Epithelial cell of esophagus (primary cell): ENCODE results near the gene TMEM163.

Experiments used
- DNase-seq: peaks from one replicate; pipeline ENCODE4 v3.0.0; 2010; ENCODE audit warnings: low read depth
- H3K4me3 ChIP-seq: 2 replicates; pipeline ENCODE4 v1.5.1; 2011; ENCODE audit warnings: mild to moderate bottlenecking, low read length, control low read depth
- CTCF ChIP-seq: IDR thresholded peaks from 2 replicates; pipeline ENCODE4 v1.5.1; 2011; ENCODE audit warnings: low read depth, mild to moderate bottlenecking, low read length, control low read depth, inconsistent platforms; ENCODE audit not compliant: insufficient read depth; ENCODE audit errors: missing control alignments

Gene TMEM163

DNA sequence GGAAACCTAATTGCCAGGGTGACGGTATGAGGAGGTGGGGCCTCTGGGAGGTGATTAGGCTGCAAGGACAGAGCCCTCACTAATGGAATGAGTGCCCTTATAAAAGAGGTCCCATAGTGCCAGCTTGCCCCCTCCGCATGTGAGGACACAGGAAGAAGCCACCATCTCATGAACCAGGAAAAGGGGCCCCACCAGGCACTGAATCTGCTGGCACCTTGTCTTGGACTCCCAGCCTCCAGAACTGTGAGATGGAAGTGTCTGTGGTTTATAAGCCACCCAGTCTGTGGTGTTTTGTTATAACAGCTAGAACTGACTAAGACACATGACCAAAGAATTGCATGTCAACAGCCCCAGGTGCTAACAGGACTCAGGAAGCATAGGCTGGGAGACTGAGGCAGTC is 250.6 kb downstream of the TMEM163 start:
- DNase-seq = no peak
- no peak for TF ChIP-seq CTCF
- H3K4me3 ChIP-seq = no peak overlapping the region

DNA sequence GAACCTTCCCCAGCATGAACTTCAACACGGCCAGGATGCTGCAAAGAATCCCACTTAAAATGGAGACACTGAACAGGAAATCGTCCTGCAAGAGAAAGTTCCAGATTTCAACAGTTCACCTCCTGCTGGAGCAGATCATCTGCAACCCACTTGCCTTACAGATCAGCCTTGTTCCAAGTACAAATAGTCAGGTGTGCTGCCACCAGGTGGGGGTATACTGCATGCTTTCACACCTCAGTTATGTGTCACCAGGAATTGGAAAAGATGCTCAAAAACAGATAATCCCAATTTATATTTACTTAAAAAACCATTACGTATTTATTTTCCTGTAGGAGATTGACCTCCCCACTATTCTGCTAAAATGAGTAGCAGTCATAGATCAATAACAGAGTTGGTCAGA is 252.7 kb downstream of the TMEM163 start:
- DNase-seq = peak; percentile 66
- no peak overlapping the region for H3K4me3 ChIP-seq
- TF ChIP-seq CTCF = peak; percentile 58

DNA sequence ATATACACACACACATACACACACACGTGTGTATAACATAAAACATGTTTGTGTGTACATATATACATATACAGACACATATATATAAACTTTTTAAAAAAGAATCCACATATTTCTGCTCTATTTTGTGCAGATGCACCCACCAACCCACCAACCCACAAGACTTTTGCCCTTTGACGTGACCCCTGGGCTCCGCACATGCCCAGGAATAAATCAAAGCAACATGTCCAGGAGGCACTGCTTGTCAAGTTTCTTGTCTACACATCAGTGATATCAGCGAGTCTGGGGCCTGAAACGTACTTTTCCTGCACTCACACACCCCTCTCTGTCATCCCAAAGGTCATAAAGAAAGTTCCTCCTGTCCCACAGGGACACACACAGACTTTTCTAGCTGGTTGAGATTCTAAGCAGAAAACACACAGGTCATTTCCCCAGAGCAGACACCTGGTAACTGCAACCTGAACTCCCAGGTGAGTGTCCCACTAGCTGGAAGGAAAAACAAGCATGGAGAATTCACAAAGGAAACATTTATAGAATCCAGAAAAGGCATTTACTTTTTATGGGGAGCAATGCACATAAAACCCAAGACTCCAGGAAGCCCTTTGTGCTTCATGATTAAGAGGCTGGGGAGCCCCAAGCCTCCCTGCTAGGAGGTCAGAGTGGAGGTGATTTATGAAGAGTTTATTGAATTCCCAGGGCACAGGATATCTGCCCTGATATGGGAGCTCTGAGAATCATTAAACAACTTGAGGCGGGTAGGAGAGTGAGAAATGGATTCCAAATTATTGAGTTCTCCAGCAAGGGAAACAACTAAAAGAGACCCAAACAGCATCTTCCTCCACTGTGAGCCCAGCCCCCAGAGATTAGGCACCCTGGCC is 253.3 kb downstream of the TMEM163 start:
- no peak for DNase-seq
- TF ChIP-seq CTCF = no peak
- no peak overlapping the region for H3K4me3 ChIP-seq

DNA sequence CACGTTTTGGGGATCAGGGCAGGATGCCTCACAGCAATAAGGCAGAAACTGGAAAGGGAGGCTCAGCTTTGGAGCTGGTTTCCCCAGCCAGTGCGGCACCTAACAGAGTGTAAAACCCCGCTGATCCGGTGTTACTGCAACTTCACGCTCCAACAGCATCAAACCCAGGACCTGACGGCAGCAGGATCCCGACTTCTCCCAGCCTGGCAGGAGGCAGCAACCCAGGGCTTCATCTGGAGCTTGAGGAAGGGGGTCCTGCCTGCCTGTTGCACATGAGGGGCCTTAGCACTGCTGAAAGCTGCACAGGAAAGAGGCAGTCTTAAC is 255.1 kb downstream of the TMEM163 start:
- TF ChIP-seq CTCF = no peak
- no peak overlapping the region for H3K4me3 ChIP-seq
- DNase-seq = no peak

DNA sequence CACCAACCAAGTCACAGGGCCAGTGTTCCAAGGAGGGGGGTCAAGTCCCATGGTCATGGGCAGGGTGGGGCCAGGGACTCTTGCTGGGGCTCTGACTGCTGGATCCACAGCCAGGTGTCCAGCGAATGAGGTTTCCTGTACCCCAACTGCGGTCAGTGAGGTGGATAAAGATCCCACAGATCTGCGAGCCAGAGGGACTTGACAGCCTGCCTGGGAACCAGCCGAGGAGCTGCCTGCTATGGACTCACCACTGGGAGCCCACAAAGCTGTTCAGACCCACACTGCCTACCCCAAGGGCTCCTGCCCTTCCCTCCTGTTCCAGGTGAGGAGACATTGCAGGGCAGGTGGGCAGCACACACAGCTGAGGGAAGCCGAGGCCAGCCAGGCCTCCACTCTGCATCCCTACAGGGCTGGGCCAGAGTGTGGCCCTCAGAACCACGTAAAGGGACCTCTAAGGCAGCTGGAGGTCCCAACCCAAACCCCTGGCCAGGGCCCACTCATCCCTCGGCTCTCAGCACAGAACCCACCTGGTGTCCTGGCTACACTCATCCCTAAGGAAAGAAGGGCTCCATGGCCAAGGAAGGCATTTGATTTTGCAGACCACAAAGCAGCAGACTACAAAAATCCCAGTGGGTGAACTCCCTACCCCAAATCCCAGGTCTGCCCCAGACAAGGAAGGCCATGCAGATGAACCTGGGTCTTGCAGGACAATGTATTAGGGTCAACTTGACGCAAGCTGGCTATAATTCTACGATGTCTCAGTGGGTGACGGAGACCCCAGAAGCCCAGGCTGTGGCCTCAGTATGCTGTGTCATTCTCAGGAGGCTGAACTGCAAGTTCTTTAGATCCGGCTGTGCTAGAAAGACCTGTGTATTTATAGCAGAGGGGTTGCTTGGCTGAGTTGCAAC is 255.8 kb downstream of the TMEM163 start:
- DNase-seq = no peak
- TF ChIP-seq CTCF = no peak

GRCh38 chr2:134462275-134462674 is 256.5 kb downstream of the TMEM163 start:
- DNase-seq = no peak
- no peak overlapping the region for H3K4me3 ChIP-seq
- no peak for TF ChIP-seq CTCF

More for the DNA sequence above, 255.8 kb downstream of the TMEM163 start:
- H3K4me3 ChIP-seq = no peak overlapping the region
